ENCODE results near the gene ZSCAN2.

ZSCAN2 gene

GRCh38 chr15:84661001-84661400 lies 60.2 kb downstream of the ZSCAN2 start:
- no peak overlapping the region for H3K4me3 ChIP-seq (ENCODE audit: low read depth, low read length)
- no peak for TF ChIP-seq CTCF (IDR thresholded peaks at IDR 0.05; ENCODE audit: control insufficient read depth, extremely low read depth, insufficient read depth)
- DNase-seq (ENCODE audit: low read depth), result no peak

GRCh38 chr15:84666373-84666772 lies 65.6 kb downstream of the ZSCAN2 start:
- H3K4me3 ChIP-seq (ENCODE audit: low read depth, low read length), result no peak overlapping the region
- no peak for DNase-seq (ENCODE audit: low read depth)

GRCh38 chr15:84668221-84668982 lies 67.6 kb downstream of the ZSCAN2 start:
- DNase-seq (ENCODE audit: low read depth), result no peak
- H3K4me3 ChIP-seq (ENCODE audit: low read depth, low read length), result no peak overlapping the region
- TF ChIP-seq CTCF (IDR thresholded peaks at IDR 0.05; ENCODE audit: control insufficient read depth, extremely low read depth, insufficient read depth), result no peak

More at GRCh38 chr15:84666373-84666772, 65.6 kb downstream of the ZSCAN2 start:
- no peak for TF ChIP-seq CTCF (IDR thresholded peaks at IDR 0.05; ENCODE audit: control insufficient read depth, extremely low read depth, insufficient read depth)

- no peak for DNase-seq (ENCODE audit: low read depth)
- no peak overlapping the region for H3K4me3 ChIP-seq (ENCODE audit: low read depth, low read length)
Observed at GRCh38 chr15:84669726-84670125, 68.9 kb downstream of the ZSCAN2 start.

GRCh38 chr15:84671211-84671610 lies 70.4 kb downstream of the ZSCAN2 start:
- no peak for TF ChIP-seq CTCF (IDR thresholded peaks at IDR 0.05; ENCODE audit: control insufficient read depth, extremely low read depth, insufficient read depth)
- DNase-seq (ENCODE audit: low read depth), result no peak

More at GRCh38 chr15:84669726-84670125, 68.9 kb downstream of the ZSCAN2 start:
- TF ChIP-seq CTCF (IDR thresholded peaks at IDR 0.05; ENCODE audit: control insufficient read depth, extremely low read depth, insufficient read depth), result no peak

More at GRCh38 chr15:84671211-84671610, 70.4 kb downstream of the ZSCAN2 start:
- no peak overlapping the region for H3K4me3 ChIP-seq (ENCODE audit: low read depth, low read length)
